Heart right ventricle (tissue), 16 donors: ENCODE data around the gene HRH3. TPM values are rescaled to one million over a fixed set of nuclear protein-coding genes. Genes with fewer than 3 reads are reported as not detected.

Source experiments
- ATAC-seq, 8 donors: fragments of 200-7000 bp; cut with Tn5 transposase; one replicate each; pipeline ENCODE4 v1.9.1; 2020; ENCODE audit warnings: mild to moderate bottlenecking in 8 of 8, moderate library complexity in 8 of 8, moderate number of reproducible peaks in 1 of 8
- DNase-seq, 2 donors: peaks; one replicate each; pipeline ENCODE4 v3.0.0-alpha.2; 2020
- H3K27ac ChIP-seq, 10 donors: fragments of 200-600 bp; sonication (generic) in 2 of 10; one replicate each; pipeline versions ENCODE4 v1.5.0 to v1.8.0; 2020 to 2022; ENCODE audit warnings: mild to moderate bottlenecking in 3 of 10
- H3K27me3 ChIP-seq, 7 donors: fragments of 200-600 bp; one replicate each; pipeline ENCODE4 v1.8.0; 2021 to 2022; ENCODE audit warnings: mild to moderate bottlenecking in 2 of 7
- H3K36me3 ChIP-seq, 9 donors: fragments of 200-600 bp; sonication (generic) in 1 of 9; one replicate each; pipeline versions ENCODE4 v1.5.0 to v1.8.0; 2020 to 2022; ENCODE audit warnings: mild to moderate bottlenecking in 2 of 9
- H3K4me1 ChIP-seq, 9 donors: fragments of 200-600 bp; sonication (generic) in 1 of 9; one replicate each; pipeline versions ENCODE4 v1.5.0 to v1.8.0; 2020 to 2022; ENCODE audit warnings: mild to moderate bottlenecking in 4 of 9
- H3K4me3 ChIP-seq, 10 donors: fragments of 200-600 bp; sonication (generic) in 2 of 10; one replicate each; pipeline versions ENCODE4 v1.5.0 to v1.8.0; 2020 to 2022; ENCODE audit warnings: mild to moderate bottlenecking in 7 of 10, moderate library complexity in 2 of 10
- H3K9me3 ChIP-seq, 11 donors: fragments of 200-600 bp in 10 of 11; sonication (generic) in 2 of 11; one replicate each; pipeline versions ENCODE4 v1.5.0 to v1.8.0; 2013 to 2022; ENCODE audit warnings: mild to moderate bottlenecking in 2 of 11, control low read depth in 1 of 11, moderate library complexity in 1 of 11
- WGBS, 2 donors: extraction: QIAGEN DNeasy Blood & Tissue Kit; methylation state at CpG; one replicate each; pipeline ENCODE4 v1.1.7; 2013; ENCODE audit warnings: inconsistent platforms in 1 of 2; 5-methylcytosine and 5-hydroxymethylcytosine counted together
- intact Hi-C, 10 donors: fragments of 100-400 bp; cut with DNase I; formaldehyde crosslinking; loops; one replicate each; pipeline versions ENCODE4 v1.11.1 to v1.14.2; 2022
- polyA plus RNA-seq, 2 donors: library from polyadenylated mRNA; stranded (reverse); fragments of 200-250 nt; gene quantifications; one replicate each; pipeline ENCODE4 v1.2.3, GENCODE V29; 2013
- total RNA-seq, 10 donors: library from RNA; stranded (reverse); fragmentation: NEBNext Ultra II Directional in 3 of 10; extraction: Animal tissue kit (Norgen Biotek cat#: 25700) in 3 of 10; gene quantifications; one replicate each; pipeline versions ENCODE4 v1.2.1 to v1.2.4, GENCODE V29; 2021 to 2023
- TF ChIP-seq, protein P1 (sequence below), 9 donors: fragments of 200-600 bp; sonication (generic) in 2 of 9; IDR thresholded peaks; one replicate each; pipeline versions ENCODE4 v1.5.0 to v1.8.0; 2021 to 2022; ENCODE audit warnings: antibody characterized with exemption in 9 of 9, mild to moderate bottlenecking in 5 of 9, moderate library complexity in 1 of 9
- donor health status: Arrhythmogenic right ventricular cardiomyopathy.
- donor health status: ischemic (EF 13 %, LVEDD 7.1; RV severe dilation, severe dysfunction).
- donor health status: healthy with polysubstance abuse.
- donor health status: DM: no; HTN: yes; CAD: no.
- donor health status: DM: no; HTN: no; CAD: no.
- donor health status: ischemic (EF 25% LVEDD 6.9; RV normal size, moderate dysfunction).
- donor health status: ischemic (EF 25% LVEDD 5.7; RV mildly dilated, moderate dysfunction).
- donor health status: healthy.
- donor health status: DM: yes; HTN: yes; CAD: no.
- donor health status: Ischemic cardiomyopathy.
- donor health status: ischemic (EF 35%, LVEDD 5.7; RV mildly dilated, moderate dysfunction).
- donor health status: nonischemic (EF 11% LVEDD 7.7; RV severe dilation, severe dysfunction).
- donor health status: DM: yes; HTN: yes; CAD: no.
- donor health status: PGD.
- donor health status: ischemic (EF 29% LVEDD 5.4; RV normal size, mild dysfunction).
- donor health status: nonischemic (EF 23%, LVEDD 6.1; RV moderate dilation, normal function).

Gene HRH3
- total and polyA plus RNA-seq, 12 donors: not detected

DNA sequence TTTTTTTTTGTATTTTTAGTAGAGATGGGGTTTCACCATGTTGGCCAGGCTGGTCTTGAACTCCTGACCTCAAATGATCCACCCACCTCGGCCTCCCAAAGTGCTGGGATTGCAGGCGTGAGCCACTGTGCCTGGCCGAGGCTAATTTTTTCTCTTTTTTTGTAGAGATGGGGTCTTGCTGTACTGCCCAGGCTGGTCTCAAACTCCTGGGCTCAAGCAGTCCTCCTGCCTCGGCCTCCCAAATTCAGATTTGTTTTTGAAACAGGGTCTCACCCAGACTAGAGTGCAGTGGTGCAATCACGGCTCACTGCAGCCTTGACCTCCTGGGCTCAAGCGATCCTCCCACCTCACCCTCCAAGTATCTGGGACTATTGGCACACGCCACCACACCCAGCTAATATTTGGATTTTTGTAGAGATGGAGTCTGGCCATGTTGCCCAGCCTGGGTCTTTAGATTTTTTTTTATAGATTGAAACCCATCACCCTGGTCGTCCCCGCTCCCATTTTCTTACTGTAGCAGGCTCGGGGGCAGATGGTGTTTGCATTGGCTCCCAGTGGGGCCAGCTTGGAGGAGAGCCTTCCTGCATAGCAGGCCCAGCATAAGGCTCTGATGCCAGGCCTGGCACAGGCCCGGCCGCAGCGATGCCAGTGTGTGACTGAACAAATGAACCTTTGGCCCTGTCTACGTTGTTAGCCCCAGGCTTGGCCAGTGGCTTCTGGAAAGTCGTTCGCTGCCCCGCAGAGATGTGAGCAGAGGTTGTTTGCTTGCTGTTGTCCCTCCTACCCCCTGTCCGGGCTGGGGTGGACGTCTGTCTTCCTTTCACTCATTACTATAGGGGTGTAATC is 41.5 kb downstream of the HRH3 start:
- intact Hi-C loops: no loop called here
- no peak for ATAC-seq
- no peak for DNase-seq
- no peak overlapping the region for H3K27ac ChIP-seq
- peaks cover 0 to 68% (median 0%) of the 10 kb centered on the region in 9 donors for H3K36me3 ChIP-seq
- no peaks in the 10 kb centered on the region for H3K9me3 ChIP-seq
- no peaks in the 10 kb centered on the region for H3K27me3 ChIP-seq
- TF ChIP-seq, protein P1, sequence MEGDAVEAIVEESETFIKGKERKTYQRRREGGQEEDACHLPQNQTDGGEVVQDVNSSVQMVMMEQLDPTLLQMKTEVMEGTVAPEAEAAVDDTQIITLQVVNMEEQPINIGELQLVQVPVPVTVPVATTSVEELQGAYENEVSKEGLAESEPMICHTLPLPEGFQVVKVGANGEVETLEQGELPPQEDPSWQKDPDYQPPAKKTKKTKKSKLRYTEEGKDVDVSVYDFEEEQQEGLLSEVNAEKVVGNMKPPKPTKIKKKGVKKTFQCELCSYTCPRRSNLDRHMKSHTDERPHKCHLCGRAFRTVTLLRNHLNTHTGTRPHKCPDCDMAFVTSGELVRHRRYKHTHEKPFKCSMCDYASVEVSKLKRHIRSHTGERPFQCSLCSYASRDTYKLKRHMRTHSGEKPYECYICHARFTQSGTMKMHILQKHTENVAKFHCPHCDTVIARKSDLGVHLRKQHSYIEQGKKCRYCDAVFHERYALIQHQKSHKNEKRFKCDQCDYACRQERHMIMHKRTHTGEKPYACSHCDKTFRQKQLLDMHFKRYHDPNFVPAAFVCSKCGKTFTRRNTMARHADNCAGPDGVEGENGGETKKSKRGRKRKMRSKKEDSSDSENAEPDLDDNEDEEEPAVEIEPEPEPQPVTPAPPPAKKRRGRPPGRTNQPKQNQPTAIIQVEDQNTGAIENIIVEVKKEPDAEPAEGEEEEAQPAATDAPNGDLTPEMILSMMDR (IDR thresholded peaks at IDR 0.05): no peak
- 94 to 96% methylated on average over 19 of the region's 19 CpGs for WGBS, 2 donors
- no peak overlapping the region for H3K4me3 ChIP-seq
- peaks cover 0 to 12% (median 10%) of the 10 kb centered on the region in 9 donors for H3K4me1 ChIP-seq

DNA sequence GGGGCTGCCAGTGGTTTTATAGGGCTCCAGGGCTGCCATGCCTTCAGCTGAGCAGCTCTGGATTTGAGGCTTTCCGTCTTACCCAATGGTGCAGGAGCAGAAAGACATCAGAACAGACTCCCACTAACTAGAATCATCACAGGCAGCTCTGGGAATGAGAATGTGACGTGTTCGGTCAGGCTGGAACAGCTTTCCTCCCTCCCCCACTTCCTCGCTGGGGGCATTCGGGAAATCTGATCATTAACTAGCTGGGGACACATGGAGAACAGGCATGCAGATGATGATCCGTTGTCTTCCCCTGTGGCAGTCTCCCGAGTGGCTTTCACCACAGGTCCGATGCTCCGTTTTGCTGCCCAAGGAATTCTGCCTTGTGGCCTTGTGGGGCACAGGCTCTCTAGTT is 42.8 kb downstream of the HRH3 start:
- H3K4me3 ChIP-seq: no peak overlapping the region
- intact Hi-C loops: no loop called here
- DNase-seq (no peak), ATAC-seq (no peak)
- no peaks in the 10 kb centered on the region for H3K27me3 ChIP-seq
- TF ChIP-seq, protein P1 (IDR thresholded peaks at IDR 0.05): no peak
- no peaks in the 10 kb centered on the region for H3K9me3 ChIP-seq
- no peak overlapping the region for H3K27ac ChIP-seq
- 86 to 88% methylated on average over 9 of the region's 9 CpGs for WGBS, 2 donors
- H3K4me1 ChIP-seq: peaks cover 0 to 8% (median 6%) of the 10 kb centered on the region in 9 donors
- peaks cover 0 to 79% (median 0%) of the 10 kb centered on the region in 9 donors for H3K36me3 ChIP-seq

DNA sequence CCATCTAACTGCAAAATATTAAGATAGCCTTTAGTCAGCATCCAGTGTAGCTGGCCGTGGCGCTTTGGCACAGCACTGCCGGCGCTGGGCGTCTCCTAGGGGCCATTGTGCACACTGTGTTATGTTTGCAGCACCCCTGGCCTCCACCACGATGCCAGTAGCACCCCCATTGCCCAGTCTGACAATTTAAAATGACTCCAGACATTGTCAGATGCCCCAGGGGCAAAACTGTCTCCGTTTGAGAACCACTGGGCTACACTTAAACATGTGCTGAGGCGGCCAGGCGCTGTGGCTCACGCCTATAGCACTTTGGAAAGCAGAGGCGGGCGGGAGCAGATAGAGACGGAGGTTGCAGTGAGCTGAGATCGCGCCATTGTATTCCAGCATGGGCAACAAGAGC is 43.2 kb downstream of the HRH3 start:
- TF ChIP-seq, protein P1 (IDR thresholded peaks at IDR 0.05): no peak
- peaks cover 0 to 7% (median 2%) of the 10 kb centered on the region in 9 donors for H3K4me1 ChIP-seq
- H3K27me3 ChIP-seq: no peaks in the 10 kb centered on the region
- peaks cover 0 to 82% (median 0%) of the 10 kb centered on the region in 9 donors for H3K36me3 ChIP-seq
- 93 to 94% methylated on average over 15 of the region's 15 CpGs for WGBS, 2 donors
- no peak overlapping the region for H3K4me3 ChIP-seq
- DNase-seq (no peak), ATAC-seq (no peak)
- no peak overlapping the region for H3K27ac ChIP-seq
- intact Hi-C loops: no loop called here
- no peaks in the 10 kb centered on the region for H3K9me3 ChIP-seq

DNA sequence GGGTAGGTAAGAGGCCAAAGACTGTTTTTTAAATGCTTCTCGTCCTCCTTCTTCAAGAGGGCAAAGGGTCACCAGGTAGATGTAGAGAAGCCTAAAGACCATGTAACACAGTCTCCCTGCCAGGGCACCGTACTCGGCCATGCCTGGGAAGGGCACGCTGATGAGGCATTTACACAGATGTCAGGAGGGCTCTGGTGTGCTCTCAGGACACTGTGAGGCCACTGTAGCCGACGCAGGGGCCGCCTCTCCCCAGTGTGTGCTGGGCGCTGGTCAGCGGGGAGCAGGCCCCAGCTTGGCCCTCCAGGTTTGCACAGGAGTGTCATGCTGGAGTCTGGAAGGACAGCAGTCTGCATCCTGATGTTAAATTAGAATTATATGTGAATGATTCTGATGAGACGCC is 44.4 kb downstream of the HRH3 start:
- 94 to 98% methylated on average over 10 of the region's 10 CpGs for WGBS, 2 donors
- H3K9me3 ChIP-seq: no peaks in the 10 kb centered on the region
- H3K36me3 ChIP-seq: peaks cover 0 to 79% (median 0%) of the 10 kb centered on the region in 9 donors
- no peak for DNase-seq
- peaks cover 0 to 14% (median 0%) of the 10 kb centered on the region in 9 donors for H3K4me1 ChIP-seq
- H3K27me3 ChIP-seq: no peaks in the 10 kb centered on the region
- no peak overlapping the region for H3K4me3 ChIP-seq
- intact Hi-C loops: no loop called here
- TF ChIP-seq, protein P1 (IDR thresholded peaks at IDR 0.05): no peak
- H3K27ac ChIP-seq: no peak overlapping the region
- no peak for ATAC-seq
